BLaER1 (cell line): Measurements from ENCODE around the gene DNAH9.

ENCODE experiments used
- H3K27ac ChIP-seq: shearing (Covaris generic); formaldehyde crosslinking; 2 replicates; pipeline ENCODE4 v1.8.1; 2022
- H3K27me3 ChIP-seq: shearing (Covaris generic); formaldehyde crosslinking; 2 replicates; pipeline ENCODE4 v1.8.1; 2022
- H3K36me3 ChIP-seq: shearing (Covaris generic); formaldehyde crosslinking; 2 replicates; pipeline ENCODE4 v1.8.1; 2022
- H3K4me1 ChIP-seq: shearing (Covaris generic); formaldehyde crosslinking; 2 replicates; pipeline ENCODE4 v1.8.1; 2022
- H3K4me2 ChIP-seq: shearing (Covaris generic); formaldehyde crosslinking; 2 replicates; pipeline ENCODE4 v1.8.1; 2022
- H3K4me3 ChIP-seq: shearing (Covaris generic); formaldehyde crosslinking; 2 replicates; pipeline ENCODE4 v1.8.1; 2022
- H3K9ac ChIP-seq: shearing (Covaris generic); formaldehyde crosslinking; 2 replicates; pipeline ENCODE4 v1.8.1; 2022
- H3K9me3 ChIP-seq: shearing (Covaris generic); formaldehyde crosslinking; 2 replicates; pipeline ENCODE4 v1.8.1; 2022
- H4K20me1 ChIP-seq: shearing (Covaris generic); formaldehyde crosslinking; 2 replicates; pipeline ENCODE4 v1.8.1; 2022
- Cebpa-rat ChIP-seq: shearing (Covaris generic); IDR thresholded peaks from 2 replicates; pipeline ENCODE4 v1.8.1; 2022

Gene DNAH9, protein sequence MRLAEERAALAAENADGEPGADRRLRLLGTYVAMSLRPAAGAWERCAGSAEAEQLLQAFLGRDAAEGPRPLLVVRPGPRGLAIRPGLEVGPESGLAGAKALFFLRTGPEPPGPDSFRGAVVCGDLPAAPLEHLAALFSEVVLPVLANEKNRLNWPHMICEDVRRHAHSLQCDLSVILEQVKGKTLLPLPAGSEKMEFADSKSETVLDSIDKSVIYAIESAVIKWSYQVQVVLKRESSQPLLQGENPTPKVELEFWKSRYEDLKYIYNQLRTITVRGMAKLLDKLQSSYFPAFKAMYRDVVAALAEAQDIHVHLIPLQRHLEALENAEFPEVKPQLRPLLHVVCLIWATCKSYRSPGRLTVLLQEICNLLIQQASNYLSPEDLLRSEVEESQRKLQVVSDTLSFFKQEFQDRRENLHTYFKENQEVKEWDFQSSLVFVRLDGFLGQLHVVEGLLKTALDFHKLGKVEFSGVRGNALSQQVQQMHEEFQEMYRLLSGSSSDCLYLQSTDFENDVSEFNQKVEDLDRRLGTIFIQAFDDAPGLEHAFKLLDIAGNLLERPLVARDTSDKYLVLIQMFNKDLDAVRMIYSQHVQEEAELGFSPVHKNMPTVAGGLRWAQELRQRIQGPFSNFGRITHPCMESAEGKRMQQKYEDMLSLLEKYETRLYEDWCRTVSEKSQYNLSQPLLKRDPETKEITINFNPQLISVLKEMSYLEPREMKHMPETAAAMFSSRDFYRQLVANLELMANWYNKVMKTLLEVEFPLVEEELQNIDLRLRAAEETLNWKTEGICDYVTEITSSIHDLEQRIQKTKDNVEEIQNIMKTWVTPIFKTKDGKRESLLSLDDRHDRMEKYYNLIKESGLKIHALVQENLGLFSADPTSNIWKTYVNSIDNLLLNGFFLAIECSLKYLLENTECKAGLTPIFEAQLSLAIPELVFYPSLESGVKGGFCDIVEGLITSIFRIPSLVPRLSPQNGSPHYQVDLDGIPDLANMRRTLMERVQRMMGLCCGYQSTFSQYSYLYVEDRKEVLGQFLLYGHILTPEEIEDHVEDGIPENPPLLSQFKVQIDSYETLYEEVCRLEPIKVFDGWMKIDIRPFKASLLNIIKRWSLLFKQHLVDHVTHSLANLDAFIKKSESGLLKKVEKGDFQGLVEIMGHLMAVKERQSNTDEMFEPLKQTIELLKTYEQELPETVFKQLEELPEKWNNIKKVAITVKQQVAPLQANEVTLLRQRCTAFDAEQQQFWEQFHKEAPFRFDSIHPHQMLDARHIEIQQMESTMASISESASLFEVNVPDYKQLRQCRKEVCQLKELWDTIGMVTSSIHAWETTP (N-terminal part only)

DNA sequence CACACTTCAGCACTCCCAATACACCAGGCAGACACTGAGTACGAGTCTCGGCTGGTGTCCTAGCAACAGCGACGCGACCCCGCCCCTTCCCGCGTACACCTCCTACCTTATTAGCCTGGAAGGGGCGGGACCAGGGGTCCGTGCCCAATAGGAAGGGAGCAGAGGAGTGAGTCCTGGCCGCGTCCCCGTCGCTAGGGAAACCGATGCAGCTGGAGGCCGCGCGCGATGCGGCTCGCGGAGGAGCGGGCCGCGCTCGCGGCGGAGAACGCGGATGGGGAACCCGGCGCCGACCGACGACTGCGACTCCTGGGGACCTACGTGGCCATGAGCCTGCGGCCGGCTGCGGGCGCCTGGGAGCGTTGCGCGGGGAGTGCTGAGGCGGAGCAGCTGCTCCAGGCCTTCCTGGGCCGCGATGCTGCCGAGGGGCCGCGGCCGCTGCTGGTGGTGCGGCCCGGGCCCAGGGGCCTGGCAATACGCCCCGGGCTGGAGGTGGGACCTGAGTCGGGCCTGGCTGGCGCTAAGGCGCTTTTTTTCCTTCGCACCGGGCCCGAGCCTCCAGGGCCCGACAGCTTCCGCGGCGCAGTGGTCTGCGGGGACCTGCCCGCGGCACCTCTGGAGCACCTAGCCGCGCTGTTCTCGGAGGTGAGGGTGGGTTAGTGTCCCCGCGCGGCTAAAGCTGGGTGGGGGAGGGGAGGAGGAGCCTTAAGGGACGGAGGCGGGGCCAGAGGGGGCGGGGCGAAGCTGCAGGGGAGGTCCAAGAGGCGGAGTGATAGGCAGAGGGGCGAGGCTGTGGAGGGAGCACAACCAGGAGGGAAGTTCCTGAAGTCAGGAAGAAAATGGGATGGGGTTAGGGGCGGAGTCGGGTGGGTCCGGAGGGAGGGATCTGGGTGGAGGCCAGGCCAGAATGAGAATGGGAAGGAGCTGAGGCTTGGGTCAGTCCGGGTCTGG lies at the start of gene DNAH9:
TSS of gene DNAH9 (plus strand) at position 197 of the 948 bp plus-strand sequence. CDS start at position 226, 29 bp downstream.
- Histone ChIP-seq H3K9me3 (peaks cover 8% of the 10 kb centered on the region), H3K36me3 (no peaks in the 10 kb centered on the region), H3K27me3 (no peaks in the 10 kb centered on the region), H3K4me1 (no peaks in the 10 kb centered on the region), H3K4me3 (no peak within 1 kb of the TSS), H3K4me2 (no peak within 1 kb of the TSS), H3K9ac (no peak within 1 kb of the TSS), H4K20me1 (no peaks in the 10 kb centered on the region), H3K27ac (no peak within 1 kb of the TSS)
- no peak for TF ChIP-seq Cebpa-rat

DNA sequence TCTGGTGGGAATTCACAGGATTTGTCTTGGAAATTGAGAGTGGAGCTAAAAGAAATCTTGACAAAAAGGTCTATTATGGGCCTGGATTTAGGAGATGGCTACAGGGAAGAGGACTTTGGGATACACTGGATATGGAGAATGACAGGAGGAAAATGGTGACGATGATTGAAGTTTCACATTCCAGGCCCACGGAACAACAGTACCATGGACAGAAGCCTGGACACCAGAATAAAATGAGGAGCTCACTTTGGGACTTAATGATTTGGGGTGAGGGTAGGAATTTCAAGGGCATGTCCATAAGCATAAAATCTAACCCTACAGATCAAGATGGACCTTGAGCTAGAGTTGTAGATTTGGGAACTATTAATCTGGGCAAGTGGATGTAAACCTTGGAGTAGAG lies 47.8 kb upstream of the DNAH9 start:
- Histone ChIP-seq H3K27me3 (no peaks in the 10 kb centered on the region), H3K4me1 (no peaks in the 10 kb centered on the region), H3K9me3 (no peaks in the 10 kb centered on the region), H3K4me2 (no peak overlapping the region), H3K9ac (no peak overlapping the region), H3K27ac (no peak overlapping the region), H3K4me3 (no peak overlapping the region), H3K36me3 (no peaks in the 10 kb centered on the region), H4K20me1 (no peaks in the 10 kb centered on the region)
- TF ChIP-seq Cebpa-rat: no peak

DNA sequence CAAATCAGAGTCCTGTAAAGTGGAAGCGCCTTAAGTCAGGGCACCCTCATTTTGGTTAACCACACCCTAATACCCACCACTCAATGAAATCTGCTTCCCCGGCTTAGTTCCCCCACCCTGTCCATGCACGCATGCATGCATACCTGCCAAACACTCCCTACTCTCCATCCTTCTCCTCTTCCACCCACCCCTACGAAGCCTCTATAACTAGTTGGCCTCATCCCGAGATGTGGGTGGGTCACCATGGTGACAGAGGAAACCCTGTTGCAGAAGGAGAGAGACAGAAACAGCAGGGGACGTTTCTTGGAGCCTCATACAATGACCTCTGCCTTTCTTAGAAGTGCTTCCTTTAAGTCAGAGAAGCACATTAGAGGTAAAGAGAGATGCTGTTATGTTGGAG lies 46.8 kb upstream of the DNAH9 start:
- H3K36me3 ChIP-seq: no peaks in the 10 kb centered on the region
- no peak overlapping the region for H3K9ac ChIP-seq
- H3K4me1 ChIP-seq: no peaks in the 10 kb centered on the region
- H3K27me3 ChIP-seq: no peaks in the 10 kb centered on the region
- H3K9me3 ChIP-seq: no peaks in the 10 kb centered on the region
- H3K4me3 ChIP-seq: no peak overlapping the region
- no peak overlapping the region for H3K27ac ChIP-seq
- H3K4me2 ChIP-seq: no peak overlapping the region
- no peaks in the 10 kb centered on the region for H4K20me1 ChIP-seq
- TF ChIP-seq Cebpa-rat: no peak

DNA sequence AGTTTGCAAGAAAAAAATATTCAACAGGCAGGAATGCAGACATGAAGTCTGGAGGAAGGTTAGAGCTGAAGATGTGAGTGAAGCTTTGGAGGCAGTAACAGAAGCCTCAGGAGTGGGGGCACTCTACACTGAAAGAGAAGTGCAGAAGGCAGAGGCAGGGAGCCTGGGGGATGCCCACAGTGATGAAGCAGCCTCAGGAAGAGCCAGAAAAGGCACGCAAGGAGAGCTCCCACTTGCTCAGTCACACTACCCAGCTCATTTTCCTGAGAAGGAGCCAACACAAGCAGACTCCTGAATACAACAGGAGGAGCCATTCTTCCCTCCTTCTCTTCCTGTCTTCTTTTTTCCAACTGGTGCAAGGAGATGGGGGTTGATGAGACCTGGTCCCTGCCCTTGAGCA lies 45.1 kb upstream of the DNAH9 start:
- no peaks in the 10 kb centered on the region for H3K9me3 ChIP-seq
- no peak overlapping the region for H3K4me3 ChIP-seq
- H3K9ac ChIP-seq: no peak overlapping the region
- no peaks in the 10 kb centered on the region for H3K4me1 ChIP-seq
- no peaks in the 10 kb centered on the region for H3K36me3 ChIP-seq
- H3K27me3 ChIP-seq: no peaks in the 10 kb centered on the region
- H3K27ac ChIP-seq: no peak overlapping the region
- H3K4me2 ChIP-seq: no peak overlapping the region
- no peaks in the 10 kb centered on the region for H4K20me1 ChIP-seq
- no peak for TF ChIP-seq Cebpa-rat

DNA sequence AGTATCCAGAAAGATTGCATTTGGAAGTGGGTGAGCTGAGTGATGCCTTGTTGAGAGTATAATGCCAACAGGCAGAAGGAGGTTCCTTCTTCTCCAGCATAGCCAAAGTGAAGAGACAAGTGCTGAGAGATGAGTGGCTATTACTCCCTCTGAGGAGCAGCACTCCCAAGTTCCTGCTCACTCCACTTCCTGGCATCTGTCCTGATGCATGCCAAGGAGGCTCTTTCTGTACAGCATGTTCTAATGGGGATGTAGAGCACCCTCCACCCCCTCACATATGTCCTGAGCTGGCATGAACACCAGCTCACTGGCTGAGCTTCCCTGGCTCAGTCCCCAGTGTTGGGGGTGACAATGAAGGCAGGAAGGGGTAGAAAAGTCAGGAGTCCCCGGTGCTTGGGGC lies 44.2 kb upstream of the DNAH9 start:
- no peaks in the 10 kb centered on the region for H3K36me3 ChIP-seq
- H3K4me3 ChIP-seq: no peak overlapping the region
- H3K9me3 ChIP-seq: no peaks in the 10 kb centered on the region
- H3K27ac ChIP-seq: no peak overlapping the region
- H4K20me1 ChIP-seq: no peaks in the 10 kb centered on the region
- TF ChIP-seq Cebpa-rat: no peak
- no peaks in the 10 kb centered on the region for H3K4me1 ChIP-seq
- no peak overlapping the region for H3K9ac ChIP-seq
- H3K27me3 ChIP-seq: no peaks in the 10 kb centered on the region
- no peak overlapping the region for H3K4me2 ChIP-seq

DNA sequence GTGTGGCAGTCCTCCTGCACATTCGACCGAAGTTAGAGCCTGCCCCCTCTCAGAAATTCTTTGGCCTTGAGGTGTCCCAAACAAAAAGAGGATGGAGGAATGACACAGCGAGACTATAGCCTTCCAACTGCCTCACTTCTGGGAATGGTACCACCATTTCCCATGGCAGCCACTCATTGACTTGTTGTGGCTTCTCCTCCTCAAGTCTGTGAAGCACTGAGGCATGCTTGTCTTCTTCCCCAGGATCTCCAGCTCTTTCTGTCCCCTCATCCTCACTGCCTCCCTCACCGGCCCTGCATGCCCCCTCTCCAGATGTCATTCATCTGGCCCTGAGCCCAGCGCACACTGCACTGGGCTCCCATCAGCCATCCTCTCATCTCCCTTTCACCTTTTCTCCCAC lies 43.7 kb upstream of the DNAH9 start:
- H3K27ac ChIP-seq: no peak overlapping the region
- no peaks in the 10 kb centered on the region for H3K9me3 ChIP-seq
- H3K4me2 ChIP-seq: no peak overlapping the region
- no peak overlapping the region for H3K9ac ChIP-seq
- no peaks in the 10 kb centered on the region for H4K20me1 ChIP-seq
- H3K36me3 ChIP-seq: no peaks in the 10 kb centered on the region
- H3K4me3 ChIP-seq: no peak overlapping the region
- H3K27me3 ChIP-seq: no peaks in the 10 kb centered on the region
- peaks cover under 1% of the 10 kb centered on the region; the same call in 1 of the 2 replicates for H3K4me1 ChIP-seq
- TF ChIP-seq Cebpa-rat: no peak

DNA sequence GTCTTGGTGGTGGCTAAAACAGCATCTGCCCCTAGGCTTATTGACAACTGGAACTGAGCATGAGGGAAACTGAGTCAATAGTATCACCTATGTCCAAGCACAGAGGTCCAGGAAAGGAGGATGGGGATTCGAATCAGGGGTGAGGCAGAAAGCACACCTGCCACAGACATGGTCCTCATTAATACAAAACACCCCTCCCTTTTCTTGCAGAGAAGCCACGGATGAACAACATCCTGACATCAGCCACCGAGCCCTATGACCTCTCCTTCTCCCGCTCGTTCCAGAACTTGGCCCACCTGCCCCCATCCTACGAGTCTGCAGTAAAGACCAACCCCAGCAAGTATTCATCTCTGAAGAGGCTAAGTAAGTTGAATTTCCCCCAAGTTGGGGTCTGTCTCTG lies 42.7 kb upstream of the DNAH9 start:
- Histone ChIP-seq H3K4me3 (no peak overlapping the region), H3K36me3 (no peaks in the 10 kb centered on the region), H3K27me3 (no peaks in the 10 kb centered on the region), H3K4me2 (no peak overlapping the region), H3K9ac (no peak overlapping the region), H4K20me1 (no peaks in the 10 kb centered on the region), H3K4me1 (peaks cover 9% of the 10 kb centered on the region), H3K27ac (no peak overlapping the region), H3K9me3 (no peaks in the 10 kb centered on the region)
- TF ChIP-seq Cebpa-rat: no peak

DNA sequence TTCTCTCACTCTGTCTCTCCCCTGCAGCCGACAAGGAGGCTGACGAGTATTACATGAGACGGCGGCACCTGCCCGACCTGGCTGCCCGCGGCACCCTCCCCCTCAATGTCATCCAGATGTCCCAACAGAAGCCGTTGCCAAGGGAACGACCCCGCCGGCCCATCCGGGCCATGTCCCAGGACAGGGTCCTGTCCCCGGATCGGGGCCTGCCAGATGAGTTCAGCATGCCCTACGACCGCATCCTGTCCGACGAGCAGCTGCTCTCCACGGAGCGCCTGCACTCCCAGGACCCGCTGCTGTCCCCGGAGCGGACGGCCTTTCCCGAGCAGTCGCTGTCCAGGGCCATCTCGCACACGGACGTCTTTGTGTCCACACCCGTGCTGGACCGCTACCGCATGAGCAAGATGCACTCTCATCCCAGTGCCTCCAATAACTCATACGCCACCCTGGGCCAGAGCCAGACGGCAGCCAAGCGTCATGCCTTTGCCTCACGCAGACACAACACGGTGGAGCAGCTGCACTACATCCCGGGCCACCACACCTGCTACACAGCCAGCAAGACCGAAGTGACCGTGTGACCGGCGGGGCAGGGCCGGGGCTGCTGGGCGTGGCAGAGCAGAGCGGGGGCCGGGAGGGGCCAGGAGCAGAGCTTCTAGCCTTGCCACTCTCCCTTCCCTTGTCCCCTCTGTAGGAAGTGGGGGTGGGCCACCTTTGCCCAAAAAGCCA lies 40.4 kb upstream of the DNAH9 start:
- Histone ChIP-seq H3K9me3 (no peaks in the 10 kb centered on the region), H3K36me3 (no peaks in the 10 kb centered on the region), H3K4me3 (no peak overlapping the region), H4K20me1 (no peaks in the 10 kb centered on the region), H3K9ac (no peak overlapping the region), H3K27me3 (no peaks in the 10 kb centered on the region), H3K4me2 (no peak overlapping the region), H3K27ac (no peak overlapping the region), H3K4me1 (peaks cover 9% of the 10 kb centered on the region)
- TF ChIP-seq Cebpa-rat: no peak
